PC-3 (cell line): ENCODE measurements around the gene CCND3. TPM values are rescaled to one million over a fixed set of nuclear protein-coding genes. Genes with fewer than 3 reads are reported as not detected.

ENCODE experiments used
- ATAC-seq: fragments of 200-7000 bp; cut with Tn5 transposase; 2 replicates; pipeline ENCODE4 v1.9.1; 2020; ENCODE audit warnings: mild to moderate bottlenecking, moderate library complexity
- BruUV-seq: library from RNA; stranded (reverse); fragments of 400-500 nt; replicated peaks from 2 replicates; lab custom pipeline; 2021; lab: Mats Ljungman, UMichigan
- CTCF ChIA-PET: fragments of 300-600 bp; sonication (Branson Sonifier 250); formaldehyde crosslinking; loops from one replicate; lab custom pipeline; 2022; ENCODE audit warnings: antibody characterized with exemption; lab: Charles Lee
- POLR2A ChIA-PET: fragments of 300-600 bp; sonication (Branson Sonifier 250); formaldehyde crosslinking; loops from one replicate; lab custom pipeline; 2022; ENCODE audit warnings: antibody characterized with exemption; ENCODE audit not compliant: unreplicated experiment; lab: Charles Lee
- DNase-seq: peaks from one replicate; pipeline ENCODE4 v3.0.0-alpha.2; 2015
- H2AFZ ChIP-seq: fragments of 300-600 bp; sonication (generic); 2 replicates; pipeline ENCODE4 v1.6.0; 2016; ENCODE audit warnings: antibody characterized with exemption, low read length
- H3F3A ChIP-seq: fragments of 300-600 bp; sonication (generic); one replicate; pipeline ENCODE4 v1.6.0; 2017; ENCODE audit warnings: antibody characterized with exemption, low read length, control low read depth, mild to moderate bottlenecking; ENCODE audit not compliant: unreplicated experiment
- H3K27ac ChIP-seq: fragments of 300-600 bp; sonication (generic); 2 replicates; pipeline ENCODE4 v1.5.1; 2016; ENCODE audit warnings: mild to moderate bottlenecking, low read length
- H3K27me3 ChIP-seq: fragments of 300-600 bp; sonication (generic); 2 replicates; pipeline ENCODE4 v1.6.1; 2016; ENCODE audit warnings: low read length, mixed read lengths
- H3K36me3 ChIP-seq: fragments of 300-600 bp; sonication (generic); 2 replicates; pipeline ENCODE4 v1.6.1; 2016; ENCODE audit warnings: low read depth, mixed run types, low read length, mixed read lengths
- H3K4me1 ChIP-seq: fragments of 300-600 bp; sonication (generic); 2 replicates; pipeline ENCODE4 v1.5.1; 2016; ENCODE audit warnings: low read length; ENCODE audit not compliant: insufficient read depth
- H3K4me2 ChIP-seq: fragments of 300-600 bp; sonication (generic); 2 replicates; pipeline ENCODE4 v1.6.0; 2016; ENCODE audit warnings: low read length
- H3K4me3 ChIP-seq: fragments of 300-600 bp; sonication (generic); 2 replicates; pipeline ENCODE4 v1.5.1; 2016; ENCODE audit warnings: mild to moderate bottlenecking, low read length, mixed read lengths
- H3K79me2 ChIP-seq: fragments of 300-600 bp; sonication (generic); 2 replicates; pipeline ENCODE4 v1.6.1; 2017; ENCODE audit warnings: low read length, mixed read lengths
- H3K9ac ChIP-seq: fragments of 300-600 bp; sonication (generic); 2 replicates; pipeline ENCODE4 v1.6.0; 2016; ENCODE audit warnings: mild to moderate bottlenecking, low read length
- H3K9me2 ChIP-seq: fragments of 300-600 bp; sonication (generic); replicated peaks from 2 replicates; pipeline ENCODE4 v1.6.1; 2016; ENCODE audit warnings: mixed run types, low read length, mixed read lengths
- H3K9me3 ChIP-seq: fragments of 300-600 bp; sonication (generic); 2 replicates; pipeline ENCODE4 v1.6.1; 2016; ENCODE audit warnings: low read length, mixed read lengths
- H4K20me1 ChIP-seq: fragments of 300-600 bp; sonication (generic); 2 replicates; pipeline ENCODE4 v1.6.1; 2016; ENCODE audit warnings: low read length, mixed read lengths
- EZH2 ChIP-seq: fragments of 300-600 bp; sonication (generic); IDR thresholded peaks from one replicate; pipeline ENCODE4 v1.6.1; 2017; ENCODE audit warnings: antibody characterized with exemption, mild to moderate bottlenecking, low read length; ENCODE audit not compliant: unreplicated experiment
- EZH2phosphoT487 ChIP-seq: fragments of 300-600 bp; sonication (generic); IDR thresholded peaks from 2 replicates; pipeline ENCODE4 v1.6.1; 2018; ENCODE audit warnings: mild to moderate bottlenecking, antibody characterized with exemption, low read length, borderline replicate concordance
- intact Hi-C: fragments of 100-400 bp; cut with micrococcal nuclease; formaldehyde crosslinking; loops from 2 replicates; pipeline ENCODE4 v1.9.0; 2023
- total RNA-seq: library from RNA; depleted of rRNA; stranded (reverse); fragments of >200 nt; gene quantifications from 2 replicates; pipeline ENCODE4 v1.2.3, GENCODE V29; 2014
- TF ChIP-seq, protein P1 (sequence below): fragments of 300-600 bp; sonication (generic); conservative IDR thresholded peaks from 2 replicates; pipeline ENCODE4 v1.5.1; 2017; ENCODE audit warnings: antibody characterized with exemption, low read depth, mild to moderate bottlenecking, low read length

Gene CCND3
- total RNA-seq, 1 experiment from 2014 or later = 44.7 TPM

DNA sequence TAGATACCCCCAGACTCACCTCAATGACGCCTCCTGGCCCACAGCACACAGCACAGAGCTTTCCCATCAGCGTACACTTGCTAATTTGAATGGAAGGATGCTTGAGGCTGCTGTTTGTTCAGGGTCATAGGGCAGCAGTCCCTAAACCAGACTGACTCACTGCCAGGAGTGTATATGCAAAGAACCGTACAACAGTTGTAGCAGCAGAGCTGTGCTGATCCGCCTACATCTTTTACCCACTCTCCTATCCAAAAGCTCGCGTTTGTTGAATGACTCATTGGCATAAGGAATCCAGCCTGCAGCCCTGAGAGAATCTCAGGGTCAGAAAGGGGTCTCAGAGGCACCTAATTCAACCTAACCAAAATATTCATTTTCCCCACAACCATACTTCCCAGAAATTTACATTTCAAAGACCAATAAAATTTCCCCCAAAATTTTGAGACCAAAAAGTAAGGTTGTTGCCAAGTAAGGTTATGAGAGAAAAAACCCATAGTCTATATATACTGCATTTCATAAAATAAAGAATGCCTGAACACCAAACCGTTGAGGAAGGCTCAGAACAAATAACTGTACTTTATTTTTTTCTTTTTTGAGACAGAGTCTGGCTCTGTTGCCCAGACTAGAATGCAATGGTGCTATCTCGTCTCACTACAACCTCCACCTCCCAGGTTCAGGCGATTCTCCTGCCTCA lies 35.3 kb upstream of the CCND3 start:
- no peak for TF ChIP-seq EZH2phosphoT487
- TF ChIP-seq EZH2 = no peak
- TF ChIP-seq, protein P1, sequence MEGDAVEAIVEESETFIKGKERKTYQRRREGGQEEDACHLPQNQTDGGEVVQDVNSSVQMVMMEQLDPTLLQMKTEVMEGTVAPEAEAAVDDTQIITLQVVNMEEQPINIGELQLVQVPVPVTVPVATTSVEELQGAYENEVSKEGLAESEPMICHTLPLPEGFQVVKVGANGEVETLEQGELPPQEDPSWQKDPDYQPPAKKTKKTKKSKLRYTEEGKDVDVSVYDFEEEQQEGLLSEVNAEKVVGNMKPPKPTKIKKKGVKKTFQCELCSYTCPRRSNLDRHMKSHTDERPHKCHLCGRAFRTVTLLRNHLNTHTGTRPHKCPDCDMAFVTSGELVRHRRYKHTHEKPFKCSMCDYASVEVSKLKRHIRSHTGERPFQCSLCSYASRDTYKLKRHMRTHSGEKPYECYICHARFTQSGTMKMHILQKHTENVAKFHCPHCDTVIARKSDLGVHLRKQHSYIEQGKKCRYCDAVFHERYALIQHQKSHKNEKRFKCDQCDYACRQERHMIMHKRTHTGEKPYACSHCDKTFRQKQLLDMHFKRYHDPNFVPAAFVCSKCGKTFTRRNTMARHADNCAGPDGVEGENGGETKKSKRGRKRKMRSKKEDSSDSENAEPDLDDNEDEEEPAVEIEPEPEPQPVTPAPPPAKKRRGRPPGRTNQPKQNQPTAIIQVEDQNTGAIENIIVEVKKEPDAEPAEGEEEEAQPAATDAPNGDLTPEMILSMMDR = no peak
- no peaks in the 10 kb centered on the region for H3K9me3 ChIP-seq
- no peak overlapping the region for H3K9ac ChIP-seq
- H3K4me2 ChIP-seq = no peak overlapping the region
- CTCF ChIA-PET = no interaction called here
- H3K27me3 ChIP-seq = no peaks in the 10 kb centered on the region
- H2AFZ ChIP-seq = no peak overlapping the region
- ATAC-seq (peak; percentile 86), DNase-seq (peak; percentile 84)
- H3K36me3 ChIP-seq = no peaks in the 10 kb centered on the region
- BruUV-seq = no TSS peak
- H3K27ac ChIP-seq = no peak overlapping the region
- H4K20me1 ChIP-seq = no peaks in the 10 kb centered on the region
- H3F3A ChIP-seq = no peaks in the 10 kb centered on the region
- intact Hi-C loops = no loop called here
- POLR2A ChIA-PET = interaction anchor here (0.5 kb wide), 1 partner anchor 109 kb away, joined by 5 read pairs; no protein-coding TSS in a partner anchor
- H3K9me2 ChIP-seq = no peaks in the 10 kb centered on the region
- H3K4me3 ChIP-seq = no peak overlapping the region
- peaks cover 11% of the 10 kb centered on the region for H3K4me1 ChIP-seq
- H3K79me2 ChIP-seq = no peaks in the 10 kb centered on the region

- no peak for DNase-seq
These were observed 33.7 kb upstream of the CCND3 start for GRCh38 chr6:41975276-41975675.

More at GRCh38 chr6:41975276-41975675, 33.7 kb upstream of the CCND3 start:
- no peak overlapping the region for H3K4me3 ChIP-seq
- peaks cover 11% of the 10 kb centered on the region for H3K4me1 ChIP-seq
- H3K79me2 ChIP-seq = no peaks in the 10 kb centered on the region
- TF ChIP-seq EZH2phosphoT487 (no peak), EZH2 (no peak)
- TF ChIP-seq, protein P1 = no peak
- BruUV-seq = no TSS peak
- no peaks in the 10 kb centered on the region for H3K9me3 ChIP-seq
- no peaks in the 10 kb centered on the region for H3K27me3 ChIP-seq
- H3F3A ChIP-seq = no peaks in the 10 kb centered on the region
- POLR2A ChIA-PET = no interaction called here
- ATAC-seq = no peak
- no peak overlapping the region for H2AFZ ChIP-seq
- H3K36me3 ChIP-seq = no peaks in the 10 kb centered on the region
- H4K20me1 ChIP-seq = no peaks in the 10 kb centered on the region
- no peak overlapping the region for H3K27ac ChIP-seq
- CTCF ChIA-PET = no interaction called here
- intact Hi-C loops = no loop called here
- no peaks in the 10 kb centered on the region for H3K9me2 ChIP-seq
- H3K9ac ChIP-seq = no peak overlapping the region
- H3K4me2 ChIP-seq = no peak overlapping the region
